GM18526 (cell line): ENCODE results near the gene THOC7.

Experiments used
- POLR2A ChIP-seq: IDR thresholded peaks from 3 replicates; pipeline ENCODE4 v1.6.1; 2011; ENCODE audit not compliant: insufficient read length; ENCODE audit errors: extremely low read depth

Gene THOC7

DNA sequence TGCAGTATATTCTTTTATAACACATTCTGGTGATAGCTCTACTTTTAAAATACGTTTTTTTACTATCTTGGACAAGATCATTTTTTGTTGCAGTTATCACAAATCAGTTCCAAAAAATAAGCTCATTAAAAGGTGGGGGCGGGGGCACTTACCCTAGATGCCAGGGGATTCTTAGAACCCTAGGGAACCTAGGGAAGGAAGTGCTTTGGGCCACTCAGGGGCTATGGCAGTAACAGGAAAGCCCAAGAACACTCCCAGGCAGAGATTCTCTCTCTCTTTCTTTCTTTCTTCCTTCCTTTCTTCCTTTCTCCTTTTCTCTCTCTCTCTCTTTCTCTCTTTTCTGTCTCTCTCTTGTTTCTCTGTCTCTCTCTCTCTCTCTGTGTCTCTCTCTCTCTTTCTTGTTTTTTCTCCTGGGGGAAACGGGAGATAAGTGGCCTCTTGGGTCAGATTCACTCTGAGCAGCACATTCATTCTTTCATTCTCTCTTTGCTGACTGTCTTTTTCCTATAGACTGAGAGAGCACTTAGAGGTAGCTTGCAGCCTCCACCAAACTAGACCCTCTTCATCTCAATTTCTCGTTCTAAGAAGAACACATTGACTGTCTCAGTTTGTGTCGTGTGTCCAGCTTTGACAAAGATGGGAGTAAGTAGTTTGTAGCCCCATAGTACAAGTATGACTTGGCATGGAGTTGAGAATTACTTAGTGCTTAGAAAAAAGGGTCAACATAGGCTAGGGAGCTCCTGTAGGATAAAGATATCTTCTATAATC is 32.0 kb upstream of the THOC7 start:
- no peak for TF ChIP-seq POLR2A

DNA sequence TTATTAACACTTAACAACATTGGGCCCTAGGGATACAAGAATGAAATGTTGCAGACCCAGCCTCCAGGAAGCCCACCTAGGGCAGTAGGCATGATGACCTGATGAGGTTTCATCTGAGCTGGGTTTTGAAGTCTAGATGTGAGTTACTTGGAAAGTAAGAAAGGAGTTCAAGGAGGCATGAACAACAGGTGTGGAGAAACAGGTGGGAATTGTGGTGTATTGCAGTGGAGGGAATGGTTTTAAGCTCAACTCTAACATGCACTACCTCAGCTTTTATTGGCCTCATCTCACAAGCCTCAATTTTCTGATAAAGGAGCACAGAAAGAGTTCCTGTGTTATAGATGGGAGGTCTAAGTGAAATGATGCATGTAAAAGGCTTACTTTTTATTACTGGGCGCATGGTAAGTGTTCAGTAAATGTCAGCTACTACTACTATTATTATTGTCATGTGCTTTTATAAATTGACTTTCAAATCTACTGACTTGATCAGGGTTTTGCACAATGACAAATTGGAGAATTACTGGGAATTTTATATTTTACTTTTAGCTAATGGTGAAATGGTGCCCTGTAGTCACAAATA is 29.3 kb upstream of the THOC7 start:
- no peak for TF ChIP-seq POLR2A

GRCh38 chr3:63891518-63891917 is 27.9 kb upstream of the THOC7 start:
- no peak for TF ChIP-seq POLR2A

DNA sequence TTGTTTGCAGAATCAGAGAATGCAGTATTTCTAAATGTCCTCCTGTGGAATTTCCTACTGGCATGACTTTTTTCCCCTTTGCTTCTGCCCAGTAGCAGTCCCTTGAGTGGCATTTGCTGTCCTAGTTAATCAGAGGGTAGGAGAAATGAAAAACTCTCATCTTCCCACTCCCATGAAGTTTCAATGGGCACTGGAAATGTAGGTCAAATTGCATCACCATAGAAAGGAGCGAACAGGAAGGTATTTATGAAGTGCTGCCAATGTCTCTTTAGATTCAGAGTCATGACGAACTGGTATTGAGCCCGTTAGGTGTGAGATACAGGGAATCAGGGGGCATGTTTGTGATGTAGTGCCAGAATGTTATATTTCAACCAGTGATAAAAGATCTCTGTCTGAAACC is 23.3 kb upstream of the THOC7 start:
- TF ChIP-seq POLR2A, result no peak

- no peak for TF ChIP-seq POLR2A
Observed at GRCh38 chr3:63880653-63881052, 17.0 kb upstream of the THOC7 start.

- no peak for TF ChIP-seq POLR2A
Observed at GRCh38 chr3:63878394-63879060, 14.9 kb upstream of the THOC7 start.

- TF ChIP-seq POLR2A, result no peak
Observed at GRCh38 chr3:63877737-63878393, 14.3 kb upstream of the THOC7 start.

DNA sequence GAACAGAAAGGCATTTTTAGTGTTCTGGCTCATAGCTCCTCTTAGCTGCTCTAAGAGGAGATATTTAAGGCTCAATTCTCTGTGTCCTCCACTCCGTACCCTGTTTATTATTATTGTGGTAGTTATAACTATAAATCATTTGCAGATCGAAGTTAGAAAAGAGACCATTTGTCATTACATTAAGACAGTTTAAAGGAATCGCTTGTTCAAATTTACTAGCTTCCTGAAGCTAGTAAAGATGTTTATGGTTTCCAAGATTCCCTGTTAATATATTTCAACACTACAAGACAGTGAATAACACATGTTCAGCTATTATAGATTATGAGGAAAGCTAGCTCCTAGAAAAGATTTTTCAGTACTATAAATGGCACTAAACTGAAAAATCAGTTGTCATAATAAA is 12.7 kb upstream of the THOC7 start:
- TF ChIP-seq POLR2A, result no peak

DNA sequence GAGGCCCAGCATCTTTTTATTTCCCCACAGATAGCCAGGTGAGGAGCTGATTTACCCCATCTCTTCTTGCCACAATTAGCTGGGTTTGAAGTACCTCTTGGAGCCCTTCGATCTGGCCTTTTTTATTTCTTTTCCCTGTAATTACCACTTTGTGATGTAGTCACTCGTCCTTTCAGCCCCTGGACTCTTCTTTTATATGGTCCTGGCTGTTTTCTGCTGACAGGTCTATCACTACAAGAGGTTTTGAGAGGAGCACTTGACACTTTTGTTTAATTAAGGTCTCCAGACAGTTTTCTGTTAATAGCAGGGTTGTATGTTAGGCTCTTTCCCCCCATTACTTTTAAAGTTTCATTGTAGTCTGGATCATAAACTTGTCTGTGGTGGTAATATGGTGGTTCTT is 11.9 kb upstream of the THOC7 start:
- TF ChIP-seq POLR2A, result no peak

GRCh38 chr3:63874769-63875168 is 11.2 kb upstream of the THOC7 start:
- no peak for TF ChIP-seq POLR2A

DNA sequence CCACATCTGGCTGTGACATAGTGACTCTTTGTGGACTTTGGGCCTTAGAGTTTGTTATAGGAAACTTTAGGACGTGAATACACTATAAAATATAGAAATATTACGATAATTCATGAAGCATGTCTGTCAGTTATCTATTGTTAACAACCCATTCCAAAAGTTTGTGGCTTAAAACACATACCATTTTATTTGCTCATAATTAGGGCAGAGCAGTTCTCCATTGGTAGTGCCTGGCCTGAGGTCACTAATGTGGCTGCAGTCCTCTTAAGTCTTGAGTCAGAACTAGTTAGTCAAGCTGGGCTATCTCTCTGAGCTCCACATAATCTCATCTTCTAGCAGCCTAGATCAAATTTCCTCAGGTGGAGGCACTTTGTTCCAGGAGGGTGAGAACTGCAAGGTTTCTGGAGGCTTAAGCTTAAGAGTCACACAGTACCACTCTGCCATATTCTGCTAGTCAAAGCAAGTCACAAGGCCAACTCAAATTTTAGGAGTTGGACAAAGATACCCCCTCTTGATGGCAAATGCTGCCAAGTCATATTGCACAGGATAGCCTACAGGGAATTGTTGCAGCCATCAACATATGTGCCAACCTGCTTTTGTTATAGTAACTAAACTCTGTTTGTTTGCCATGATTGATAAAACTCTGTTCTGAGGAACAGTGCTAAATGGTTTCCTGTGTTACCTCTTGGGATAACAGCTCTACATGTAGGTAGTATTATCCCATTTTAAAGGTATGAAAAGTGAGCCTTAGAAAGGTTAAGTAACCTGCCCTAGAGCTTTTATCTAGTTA is 8.7 kb upstream of the THOC7 start:
- no peak for TF ChIP-seq POLR2A

DNA sequence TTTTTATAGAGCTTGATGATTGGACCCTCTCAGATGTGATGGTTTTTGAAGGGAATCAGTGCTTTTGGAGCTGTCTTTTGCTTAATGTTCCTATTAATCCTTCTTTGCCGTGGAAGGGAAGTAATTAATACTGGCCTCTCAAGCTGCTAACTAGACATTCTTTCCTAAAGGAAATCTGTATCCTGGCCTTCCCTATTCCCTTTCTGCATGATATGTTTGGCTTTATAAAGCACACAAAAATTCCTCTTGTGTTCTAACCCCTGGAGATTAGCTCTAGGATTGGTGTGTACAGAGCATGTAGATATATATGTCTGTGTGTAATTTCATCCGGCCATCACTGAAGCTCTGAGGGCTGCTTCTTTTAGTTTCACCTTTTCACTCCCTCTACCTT is 7.0 kb upstream of the THOC7 start:
- TF ChIP-seq POLR2A, result no peak

- TF ChIP-seq POLR2A, result no peak
Observed at GRCh38 chr3:63869940-63870614, 6.5 kb upstream of the THOC7 start.

- TF ChIP-seq POLR2A, result no peak
Observed at GRCh38 chr3:63867225-63867624, 3.6 kb upstream of the THOC7 start.

DNA sequence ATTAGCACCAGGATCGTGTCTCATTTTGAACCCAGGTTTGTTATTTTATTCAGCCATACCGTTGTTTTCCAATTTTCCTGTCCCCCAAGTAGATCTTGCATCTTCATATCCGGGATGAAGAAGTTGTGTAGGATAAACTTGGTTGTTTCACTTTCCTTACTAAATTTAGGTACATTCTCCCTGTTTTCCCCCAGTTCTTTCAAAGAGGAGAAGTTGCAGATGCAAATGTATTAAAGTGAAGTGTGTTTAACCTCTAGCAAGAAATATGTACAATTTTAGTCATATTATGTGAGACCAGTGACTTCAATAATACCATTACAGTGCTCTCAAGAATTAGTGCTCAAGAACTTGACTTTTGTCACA is 1.3 kb upstream of the THOC7 start:
- TF ChIP-seq POLR2A, result no peak
